Neutrophil (primary cell): Measurements from ENCODE around the gene UTP20.

Experiments used
- H3K27ac ChIP-seq: fragments of 200-600 bp; sonication (generic); 2 replicates; pipeline ENCODE4 v1.5.1; 2016; ENCODE audit warnings: mild to moderate bottlenecking, moderate library complexity
- H3K27me3 ChIP-seq: fragments of 200-600 bp; sonication (generic); 2 replicates; pipeline ENCODE4 v1.6.0; 2016; ENCODE audit warnings: mild to moderate bottlenecking
- H3K36me3 ChIP-seq: fragments of 200-600 bp; sonication (generic); 2 replicates; pipeline ENCODE4 v1.5.1; 2017
- H3K4me1 ChIP-seq, 2 experiments: fragments of 200-600 bp in 1 of 2; sonication (generic) in 1 of 2; 1 replicate in 1 of 2; 2 replicates in 1 of 2; pipeline versions ENCODE4 v1.5.1 to v1.6.1; 2013 to 2016; ENCODE audit warnings: low read depth in 1 of 2, low read length in 1 of 2, mild to moderate bottlenecking in 1 of 2, moderate library complexity in 1 of 2; ENCODE audit not compliant: control insufficient read depth in 1 of 2, insufficient read depth in 1 of 2
- H3K4me3 ChIP-seq, 2 experiments: fragments of 200-600 bp in 1 of 2; sonication (generic) in 1 of 2; 1 replicate in 1 of 2; 2 replicates in 1 of 2; pipeline ENCODE4 v1.5.1; 2013 to 2016; ENCODE audit warnings: low read depth in 1 of 2, low read length in 1 of 2, mild to moderate bottlenecking in 1 of 2, moderate library complexity in 1 of 2
- H3K9me3 ChIP-seq: fragments of 200-600 bp; sonication (generic); 2 replicates; pipeline ENCODE4 v1.5.1; 2016
- CTCF ChIP-seq: fragments of 200-600 bp; sonication (generic); IDR thresholded peaks from 2 replicates; pipeline ENCODE4 v1.5.1; 2016; ENCODE audit warnings: antibody characterized with exemption

UTP20 gene

GRCh38 chr12:101276433-101276832 lies 3.5 kb upstream of the UTP20 start:
- H3K27me3 ChIP-seq = peaks cover 62% of the 10 kb centered on the region
- peaks cover 12 to 16% of the 10 kb centered on the region in 2 experiments for H3K4me1 ChIP-seq
- no peak overlapping the region for H3K27ac ChIP-seq
- no peaks in the 10 kb centered on the region for H3K36me3 ChIP-seq
- no peak overlapping the region for H3K4me3 ChIP-seq
- no peak for TF ChIP-seq CTCF
- H3K9me3 ChIP-seq = no peaks in the 10 kb centered on the region

DNA sequence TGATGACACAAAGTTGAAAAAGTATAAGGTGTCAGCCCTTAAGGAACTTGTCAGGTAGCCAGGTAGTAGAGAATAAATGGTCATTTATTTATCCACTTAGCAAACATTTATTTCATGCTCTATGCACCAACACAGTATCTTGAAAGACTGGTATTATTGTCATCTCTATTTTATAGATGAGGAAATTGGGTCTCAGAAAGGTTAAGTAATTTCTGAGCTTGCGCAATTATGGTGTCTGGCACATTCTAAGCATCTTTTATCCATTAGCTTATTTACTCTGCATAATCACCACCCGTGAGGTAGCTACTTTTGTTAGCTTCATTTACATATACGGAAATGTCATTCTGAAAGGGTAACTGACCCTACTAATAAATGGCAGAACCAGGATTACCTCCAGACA lies 2.5 kb upstream of the UTP20 start:
- no peak overlapping the region for H3K27ac ChIP-seq
- H3K4me3 ChIP-seq = no peak overlapping the region
- peaks cover 12 to 16% of the 10 kb centered on the region in 2 experiments for H3K4me1 ChIP-seq
- no peak for TF ChIP-seq CTCF
- H3K36me3 ChIP-seq = no peaks in the 10 kb centered on the region
- peaks cover 55% of the 10 kb centered on the region for H3K27me3 ChIP-seq
- H3K9me3 ChIP-seq = no peaks in the 10 kb centered on the region

DNA sequence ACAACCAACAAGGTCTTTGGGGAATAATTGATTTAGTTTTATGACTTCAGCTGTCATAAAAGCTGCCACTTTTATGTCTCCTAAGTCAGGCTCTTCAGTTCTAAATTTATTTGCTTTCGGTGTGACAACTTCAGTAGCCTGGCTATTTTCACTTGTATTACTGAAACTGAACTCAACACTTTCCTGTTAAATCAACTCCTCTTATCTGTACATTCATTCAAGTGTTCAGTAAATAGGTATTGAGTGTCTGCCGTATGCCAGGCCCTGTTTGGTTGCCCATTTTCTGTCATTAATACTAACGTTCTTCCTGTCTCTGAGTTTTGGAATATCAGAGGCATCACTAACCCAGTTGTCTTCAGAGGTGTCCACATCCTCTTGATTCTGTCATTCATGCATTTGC lies 7.5 kb downstream of the UTP20 start:
- TF ChIP-seq CTCF = no peak
- no peak overlapping the region for H3K4me3 ChIP-seq
- no peaks in the 10 kb centered on the region for H3K27me3 ChIP-seq
- no peaks in the 10 kb centered on the region for H3K4me1 ChIP-seq
- H3K27ac ChIP-seq = no peak overlapping the region
- no peaks in the 10 kb centered on the region for H3K9me3 ChIP-seq
- peaks cover 6% of the 10 kb centered on the region for H3K36me3 ChIP-seq

- Histone ChIP-seq H3K27me3 (no peaks in the 10 kb centered on the region), H3K9me3 (no peaks in the 10 kb centered on the region), H3K4me1 (no peaks in the 10 kb centered on the region), H3K27ac (no peak overlapping the region), H3K4me3 (no peak overlapping the region), H3K36me3 (peaks cover 5% of the 10 kb centered on the region)
- no peak for TF ChIP-seq CTCF
These were observed 17.8 kb downstream of the UTP20 start for GRCh38 chr12:101297661-101298060.

- Histone ChIP-seq H3K27me3 (no peaks in the 10 kb centered on the region), H3K27ac (no peak overlapping the region), H3K9me3 (no peaks in the 10 kb centered on the region), H3K4me3 (no peak overlapping the region), H3K36me3 (peaks cover 5% of the 10 kb centered on the region), H3K4me1 (no peaks in the 10 kb centered on the region)
- no peak for TF ChIP-seq CTCF
These were observed 18.5 kb downstream of the UTP20 start for GRCh38 chr12:101298426-101298825.

DNA sequence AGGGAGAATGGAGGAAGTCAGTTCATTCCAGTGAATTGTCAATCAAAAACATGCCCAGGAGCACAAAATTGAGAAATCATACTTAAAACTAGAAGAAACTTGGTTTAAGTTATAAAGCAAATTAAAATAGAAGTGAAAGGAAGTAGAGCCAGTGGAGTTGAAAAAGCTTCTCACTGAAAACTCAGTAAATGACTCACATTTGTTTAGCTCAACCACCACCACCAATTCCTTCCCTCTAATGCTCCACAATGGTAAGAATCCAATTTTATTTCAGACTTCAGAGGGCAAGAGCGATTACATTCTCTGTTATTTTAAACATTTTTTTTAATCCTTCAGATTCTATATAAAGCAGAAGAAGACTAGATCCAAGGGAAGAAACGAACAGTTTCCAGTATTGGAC lies 19.4 kb downstream of the UTP20 start:
- Histone ChIP-seq H3K27ac (no peak overlapping the region), H3K9me3 (no peaks in the 10 kb centered on the region), H3K4me1 (no peaks in the 10 kb centered on the region), H3K36me3 (peaks cover 5% of the 10 kb centered on the region), H3K27me3 (no peaks in the 10 kb centered on the region), H3K4me3 (no peak overlapping the region)
- TF ChIP-seq CTCF = no peak
